Activated CD4-positive, CD25-positive, alpha-beta regulatory T cell treated with anti-CD3 and anti-CD28 coated beads, Interleukin-2, amount 50 U/mL, for 16 hours (primary cell): Measurements from ENCODE around the gene OAS2.

Experiments used
- DNase-seq: peaks from one replicate; pipeline ENCODE4 v3.0.0-alpha.2; 2020; ENCODE audit warnings: low read depth, low spot score

Gene OAS2

DNA sequence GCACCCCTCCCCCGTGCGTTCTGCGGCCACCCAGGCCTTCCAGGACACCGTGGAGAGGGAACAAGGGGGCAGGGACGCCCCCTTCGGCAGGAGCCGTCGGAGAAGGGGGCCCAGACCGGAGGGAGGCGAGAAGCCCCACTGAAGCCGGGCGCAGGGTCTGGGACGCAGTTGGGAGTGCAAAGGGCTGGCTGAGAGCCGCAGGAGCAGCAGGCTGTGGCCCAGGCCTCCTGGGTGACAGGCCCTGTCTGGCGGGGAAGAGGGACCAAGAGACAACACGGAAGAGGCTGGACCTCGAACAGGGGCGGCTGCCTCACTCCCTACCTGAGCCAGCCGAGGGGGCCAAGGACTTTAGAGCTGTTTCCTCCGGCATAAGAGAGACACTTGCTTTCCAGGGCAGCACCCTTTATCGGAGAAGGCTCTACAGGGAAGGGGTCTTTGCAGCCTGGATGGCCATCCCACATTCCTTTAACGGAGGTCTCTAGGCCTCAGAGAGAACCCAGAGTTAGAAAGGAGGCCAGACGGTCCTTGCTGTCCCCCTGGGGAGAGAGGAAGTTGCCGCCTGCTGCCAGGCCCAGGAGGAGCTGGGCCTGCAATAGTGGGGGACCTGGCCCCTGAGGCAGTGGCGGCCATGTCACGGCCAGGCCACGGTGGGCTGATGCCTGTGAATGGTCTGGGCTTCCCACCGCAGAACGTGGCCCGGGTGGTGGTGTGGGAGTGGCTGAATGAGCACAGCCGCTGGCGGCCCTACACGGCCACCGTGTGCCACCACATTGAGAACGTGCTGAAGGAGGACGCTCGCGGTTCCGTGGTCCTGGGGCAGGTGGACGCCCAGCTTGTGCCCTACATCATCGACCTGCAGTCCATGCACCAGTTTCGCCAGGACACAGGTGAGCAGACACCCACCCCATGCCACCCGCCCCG is 79.5 kb downstream of the OAS2 start:
- no peak for DNase-seq

DNA sequence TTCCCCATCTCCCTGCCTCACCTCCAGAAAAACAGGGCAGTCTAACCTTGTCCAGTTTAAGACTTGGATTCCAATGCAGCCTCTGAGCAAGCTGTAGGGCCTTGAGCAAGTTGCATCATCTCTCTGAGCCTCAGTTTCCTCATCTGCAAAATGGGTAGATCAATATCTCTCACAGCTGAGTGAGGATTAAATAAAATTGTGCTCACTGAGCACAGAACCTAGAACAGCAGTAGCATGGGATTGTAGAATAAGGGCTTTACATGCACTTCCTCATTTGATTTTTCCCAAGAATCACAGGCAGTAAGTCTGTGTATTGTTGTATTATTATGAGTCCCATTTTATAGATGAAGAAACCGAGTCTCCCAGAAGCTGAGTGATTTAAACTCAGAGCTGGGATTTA is 80.2 kb downstream of the OAS2 start:
- no peak for DNase-seq

DNA sequence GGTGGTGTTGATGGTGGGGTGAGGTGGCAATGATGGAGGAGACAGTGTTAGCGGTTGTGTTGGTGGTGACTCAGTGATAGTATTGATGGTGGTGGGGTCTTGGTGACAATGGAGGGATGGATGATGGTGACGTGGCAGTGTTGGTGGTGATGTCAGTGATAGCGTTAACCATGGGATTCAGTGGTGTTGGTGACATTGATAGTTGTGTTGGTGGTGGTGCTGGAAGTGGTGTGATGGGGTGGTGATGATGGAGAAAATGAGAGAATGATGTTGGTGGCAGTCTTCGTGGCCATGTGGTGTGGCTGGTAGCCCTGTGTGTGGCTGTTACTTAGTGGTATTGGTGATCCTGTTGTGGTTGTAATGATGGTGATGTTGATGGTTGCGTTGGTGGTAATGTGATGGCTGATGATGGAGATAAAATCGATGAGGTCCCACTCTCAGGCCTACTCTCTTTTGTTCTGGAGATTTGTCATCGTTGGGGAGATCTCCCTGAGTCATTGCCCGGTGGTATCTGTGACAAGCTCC is 80.8 kb downstream of the OAS2 start:
- no peak for DNase-seq

DNA sequence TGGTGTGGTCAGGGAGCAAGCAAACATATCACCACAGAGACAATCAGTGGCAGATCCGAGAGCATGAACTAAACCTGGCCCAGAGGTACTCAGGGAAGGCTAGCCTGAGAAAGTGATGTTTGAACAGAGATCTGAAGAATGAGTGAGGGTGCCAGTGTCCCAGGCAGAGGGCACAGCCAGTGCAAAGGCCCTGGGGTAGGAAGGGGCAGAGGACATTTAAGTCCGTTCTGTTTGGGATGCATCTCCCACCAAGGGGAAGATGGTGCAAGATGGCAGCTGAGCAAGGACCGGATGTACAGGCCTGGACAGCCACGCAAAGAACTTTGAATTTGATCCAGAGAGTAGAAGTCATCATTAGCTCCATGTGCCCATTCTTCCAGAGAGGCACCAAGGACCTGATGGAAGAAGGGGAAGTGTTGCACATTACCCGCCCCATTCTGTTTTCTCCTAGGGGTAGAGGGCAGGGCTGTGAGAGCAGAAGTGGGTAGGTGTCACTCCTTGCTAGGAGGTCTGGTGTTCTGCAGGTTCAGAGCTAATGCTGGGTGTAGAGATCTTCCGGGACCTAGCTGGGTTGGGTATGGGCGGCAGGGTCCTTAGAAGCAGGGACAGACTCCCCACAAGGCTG is 82.1 kb downstream of the OAS2 start:
- no peak for DNase-seq

DNA sequence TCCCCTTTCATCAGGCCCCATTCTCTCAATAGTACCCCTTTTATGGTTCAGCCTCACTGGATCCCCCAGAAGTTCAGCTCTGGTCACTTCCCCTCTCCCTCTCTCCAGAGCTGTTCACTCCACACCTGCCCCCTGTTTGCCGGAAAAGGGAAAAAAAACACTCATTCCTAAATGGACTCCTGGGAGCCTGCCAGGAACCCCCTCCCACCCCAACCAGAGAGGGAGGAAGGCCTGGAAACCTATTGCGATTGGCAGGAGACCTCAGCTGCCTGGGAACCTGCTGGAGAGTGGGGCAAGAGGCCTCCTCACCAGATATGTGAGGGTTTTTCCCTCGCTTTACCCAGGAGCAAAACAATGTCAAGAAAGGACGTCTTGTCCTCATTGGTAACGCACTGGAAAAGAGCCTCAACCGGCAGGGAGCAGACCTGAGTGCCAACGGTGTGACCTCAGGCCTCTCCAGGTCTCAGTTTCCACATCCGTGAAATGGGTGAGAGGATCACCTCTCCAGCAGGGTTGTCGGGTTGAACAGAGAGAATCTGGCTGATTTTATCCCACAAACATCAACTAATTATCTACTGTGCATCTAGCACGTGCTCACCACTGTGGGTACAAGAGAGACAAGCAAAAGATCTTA is 82.9 kb downstream of the OAS2 start:
- no peak for DNase-seq
